T-cell (primary cell): Measurements from ENCODE around the gene COL19A1. TPM values are rescaled to one million over a fixed set of nuclear protein-coding genes. Genes with fewer than 3 reads are reported as not detected.

ENCODE experiments used
- ATAC-seq, 4 experiments: fragments of 200-7000 bp in 3 of 4; fragments of 150-1000 bp in 1 of 4; cut with Tn5 transposase; replicated peaks in 1 of 4; 1 replicate in 3 of 4; 2 replicates in 1 of 4; pipeline ENCODE4 v1.10.0; 2021; ENCODE audit warnings: moderate library complexity in 3 of 4, mild to moderate bottlenecking in 2 of 4, moderate number of reproducible peaks in 1 of 4
- CTCF ChIA-PET, 2 donors: fragments of 300-600 bp; sonication (Branson Sonifier 250); formaldehyde crosslinking; loops; one replicate each; lab custom pipeline; 2022; ENCODE audit warnings: antibody characterized with exemption in 2 of 2; lab: Charles Lee
- POLR2A ChIA-PET, 2 donors: fragments of 300-600 bp; sonication (Branson Sonifier 250); formaldehyde crosslinking; loops; one replicate each; lab custom pipeline; 2022; ENCODE audit warnings: antibody characterized with exemption in 2 of 2; lab: Charles Lee
- DNase-seq, 35 experiments: peaks; one replicate each; pipeline versions ENCODE4 v3.0.0 to v3.0.0-alpha.2; 2013 to 2023
- H3K27ac ChIP-seq: one replicate; pipeline ENCODE4 v1.5.1; 2013; ENCODE audit warnings: low read length
- H3K27me3 ChIP-seq, 2 experiments: replicated peaks in 1 of 2; 1 replicate in 1 of 2; 2 replicates in 1 of 2; pipeline versions ENCODE4 v1.6.1 to v1.7.0; 2013; ENCODE audit warnings: low read length in 1 of 2, mixed read lengths in 1 of 2; ENCODE audit not compliant: control insufficient read depth in 2 of 2, insufficient read depth in 2 of 2; ENCODE audit errors: extremely low read depth in 1 of 2
- H3K36me3 ChIP-seq, 2 donors: 1 replicate in 1 of 2; 2 replicates in 1 of 2; pipeline versions ENCODE4 v1.6.1 to v1.7.0; 2013; ENCODE audit warnings: low read length in 1 of 2; ENCODE audit not compliant: control insufficient read depth in 2 of 2, insufficient read depth in 1 of 2; ENCODE audit errors: extremely low read depth in 1 of 2
- H3K4me1 ChIP-seq, 2 experiments: 1 replicate in 1 of 2; 2 replicates in 1 of 2; pipeline versions ENCODE4 v1.6.1 to v1.7.0; 2013; ENCODE audit warnings: low read length in 2 of 2, mixed read lengths in 1 of 2; ENCODE audit not compliant: insufficient read depth in 2 of 2, control insufficient read depth in 1 of 2; ENCODE audit errors: extremely low read depth in 1 of 2
- H3K4me3 ChIP-seq, 2 donors: 1 replicate in 1 of 2; 2 replicates in 1 of 2; pipeline versions ENCODE4 v1.5.1 to v1.7.0; 2013; ENCODE audit warnings: mild to moderate bottlenecking in 2 of 2, low read length in 1 of 2, moderate library complexity in 1 of 2; ENCODE audit not compliant: control insufficient read depth in 1 of 2; ENCODE audit errors: extremely low read depth in 1 of 2
- H3K9me3 ChIP-seq: 2 replicates; pipeline ENCODE4 v1.7.0; 2013
- H3K27ac Mint-ChIP-seq, 2 donors: one replicate each; pipeline ENCODE4 v1.8.0; 2020 to 2021; ENCODE audit warnings: mild to moderate bottlenecking in 2 of 2, mixed read lengths in 2 of 2
- H3K27me3 Mint-ChIP-seq, 2 donors: one replicate each; pipeline ENCODE4 v1.8.0; 2021 to 2022; ENCODE audit warnings: mixed read lengths in 2 of 2
- H3K36me3 Mint-ChIP-seq: one replicate; pipeline ENCODE4 v1.8.0; 2021; ENCODE audit warnings: mixed read lengths
- H3K4me1 Mint-ChIP-seq, 3 donors: one replicate each; pipeline ENCODE4 v1.8.0; 2020 to 2022; ENCODE audit warnings: mixed read lengths in 3 of 3, mild to moderate bottlenecking in 1 of 3
- H3K4me3 Mint-ChIP-seq, 3 donors: one replicate each; pipeline ENCODE4 v1.8.0; 2020 to 2022; ENCODE audit warnings: mild to moderate bottlenecking in 3 of 3, mixed read lengths in 3 of 3, moderate library complexity in 3 of 3
- H3K9me3 Mint-ChIP-seq, 3 donors: one replicate each; pipeline ENCODE4 v1.8.0; 2020 to 2022; ENCODE audit warnings: mixed read lengths in 3 of 3
- WGBS: methylation state at CpG from one replicate; pipeline ENCODE4 v1.1.5; 2013; ENCODE audit warnings: missing lambda C conversion rate; ENCODE audit not compliant: insufficient coverage; 5-methylcytosine and 5-hydroxymethylcytosine counted together
- total RNA-seq, 35 experiments: library from RNA in 6 of 35; stranded (reverse) in 6 of 35; fragments of 120-200 nt in 1 of 35; gene quantifications; one replicate each; pipeline versions ENCODE4 v1.2.1 to v1.2.4 and lab custom pipeline; 2013 to 2026

The COL19A1 gene
- total RNA-seq, 5 donors from 2014 or later (not counting 1 experiment from before 2014, with no cell fraction given) = 0.42 to 2.3 (median 0.55) TPM

- Mint-ChIP-seq H3K9me3 (no peaks in the 10 kb centered on the region), H3K4me1 (peaks cover 19 to 26% (median 21%) of the 10 kb centered on the region in 3 donors), H3K27me3 (peaks cover 26 to 34% of the 10 kb centered on the region in 2 donors), H3K27ac (no peak overlapping the region), H3K36me3 (no peaks in the 10 kb centered on the region), H3K4me3 (peak overlapping the region; percentile 75 to 87 (median 83))
- Histone ChIP-seq H3K36me3 (no peaks in the 10 kb centered on the region), H3K27ac (no peak overlapping the region), H3K9me3 (no peaks in the 10 kb centered on the region), H3K27me3 (peaks cover 9 to 10% of the 10 kb centered on the region in 2 experiments), H3K4me1 (peaks cover 4 to 14% of the 10 kb centered on the region in 2 experiments), H3K4me3 (no peak overlapping the region)
- ATAC-seq = no peak
- POLR2A ChIA-PET = no interaction called here
- no peak for DNase-seq
- CTCF ChIA-PET = interaction anchor here in 1 of 2 donors (2.5 kb wide), 1 partner anchor 72 kb away, joined by 10 read pairs; the partner anchor contains the start of gene LMBRD1
- WGBS = no CpG with 5 or more reads among the region's 1 CpG
These were observed 2.0 kb downstream of the COL19A1 start for GRCh38 chr6:69868252-69868804.

- Mint-ChIP-seq H3K9me3 (no peaks in the 10 kb centered on the region), H3K4me3 (peak overlapping the region in 1 of 3 donors; percentile 18), H3K27me3 (peaks cover 28 to 37% of the 10 kb centered on the region in 2 donors), H3K27ac (no peak overlapping the region), H3K4me1 (peaks cover 19 to 26% (median 21%) of the 10 kb centered on the region in 3 donors), H3K36me3 (no peaks in the 10 kb centered on the region)
- Histone ChIP-seq H3K4me1 (peaks cover 4 to 14% of the 10 kb centered on the region in 2 experiments), H3K27me3 (peaks cover 7 to 10% of the 10 kb centered on the region in 2 experiments), H3K9me3 (no peaks in the 10 kb centered on the region), H3K36me3 (no peaks in the 10 kb centered on the region), H3K4me3 (no peak overlapping the region), H3K27ac (no peak overlapping the region)
- ATAC-seq (no peak), DNase-seq (no peak)
- POLR2A ChIA-PET = no interaction called here
- no CpG with 5 or more reads among the region's 1 CpG for WGBS
- CTCF ChIA-PET = no interaction called here
These were observed 2.6 kb downstream of the COL19A1 start for GRCh38 chr6:69868961-69869360.

GRCh38 chr6:69871107-69871506, 4.8 kb downstream of the COL19A1 start:
- H3K27me3 Mint-ChIP-seq = peaks cover 33 to 48% of the 10 kb centered on the region in 2 donors
- H3K27ac Mint-ChIP-seq = no peak overlapping the region
- POLR2A ChIA-PET = no interaction called here
- no peak overlapping the region for H3K27ac ChIP-seq
- H3K9me3 Mint-ChIP-seq = no peaks in the 10 kb centered on the region
- DNase-seq (no peak), ATAC-seq (no peak)
- H3K4me3 Mint-ChIP-seq = no peak overlapping the region
- H3K9me3 ChIP-seq = no peaks in the 10 kb centered on the region
- WGBS = no CpG with 5 or more reads among the region's 2 CpGs
- CTCF ChIA-PET = no interaction called here
- no peaks in the 10 kb centered on the region for H3K36me3 ChIP-seq
- H3K27me3 ChIP-seq = peaks cover 4 to 10% of the 10 kb centered on the region in 2 experiments
- H3K4me1 Mint-ChIP-seq = peaks cover 16 to 22% (median 18%) of the 10 kb centered on the region in 3 donors
- H3K36me3 Mint-ChIP-seq = no peaks in the 10 kb centered on the region
- no peak overlapping the region for H3K4me3 ChIP-seq
- H3K4me1 ChIP-seq = peaks cover 4 to 14% of the 10 kb centered on the region in 2 experiments

- Mint-ChIP-seq H3K4me1 (peaks cover under 1 to 4% (median 3%) of the 10 kb centered on the region in 3 donors), H3K9me3 (no peaks in the 10 kb centered on the region), H3K27ac (no peak overlapping the region), H3K4me3 (no peak overlapping the region), H3K27me3 (peaks cover 31 to 44% of the 10 kb centered on the region in 2 donors), H3K36me3 (no peaks in the 10 kb centered on the region)
- no CpG with 5 or more reads among the region's 2 CpGs for WGBS
- ATAC-seq (no peak), DNase-seq (no peak)
- Histone ChIP-seq H3K27ac (no peak overlapping the region), H3K4me1 (no peaks in the 10 kb centered on the region), H3K9me3 (no peaks in the 10 kb centered on the region), H3K27me3 (peaks cover 0 to 4% of the 10 kb centered on the region in 2 experiments), H3K36me3 (no peaks in the 10 kb centered on the region), H3K4me3 (no peak overlapping the region)
- CTCF ChIA-PET = no interaction called here
- POLR2A ChIA-PET = no interaction called here
These were observed 6.9 kb downstream of the COL19A1 start for GRCh38 chr6:69873291-69873690.

GRCh38 chr6:69875715-69876114, 9.4 kb downstream of the COL19A1 start:
- CTCF ChIA-PET = interaction anchor here (0.6 to 1.4 kb wide), 2 partner anchors 8 to 20 kb away, joined by 3 read pairs; no protein-coding TSS in a partner anchor
- Histone ChIP-seq H3K36me3 (no peaks in the 10 kb centered on the region), H3K27ac (no peak overlapping the region), H3K4me1 (no peaks in the 10 kb centered on the region), H3K27me3 (no peaks in the 10 kb centered on the region), H3K9me3 (no peaks in the 10 kb centered on the region), H3K4me3 (no peak overlapping the region)
- ATAC-seq (no peak), DNase-seq (no peak)
- POLR2A ChIA-PET = no interaction called here
- no peak overlapping the region for H3K27ac Mint-ChIP-seq
- H3K4me3 Mint-ChIP-seq = no peak overlapping the region
- peaks cover 21 to 27% of the 10 kb centered on the region in 2 donors for H3K27me3 Mint-ChIP-seq
- H3K9me3 Mint-ChIP-seq = no peaks in the 10 kb centered on the region
- H3K36me3 Mint-ChIP-seq = no peaks in the 10 kb centered on the region
- WGBS = 100% methylated on average over 1 of the region's 3 CpGs
- H3K4me1 Mint-ChIP-seq = peaks cover 0 to 2% (median 0%) of the 10 kb centered on the region in 3 donors

GRCh38 chr6:69878795-69879194, 12.4 kb downstream of the COL19A1 start:
- Histone ChIP-seq H3K27ac (no peak overlapping the region), H3K4me1 (no peaks in the 10 kb centered on the region), H3K27me3 (no peaks in the 10 kb centered on the region), H3K9me3 (no peaks in the 10 kb centered on the region), H3K36me3 (no peaks in the 10 kb centered on the region), H3K4me3 (no peak overlapping the region)
- no peak for DNase-seq
- CTCF ChIA-PET = no interaction called here
- no peak overlapping the region for H3K4me3 Mint-ChIP-seq
- peaks cover 0 to 2% (median 0%) of the 10 kb centered on the region in 3 donors for H3K4me1 Mint-ChIP-seq
- H3K9me3 Mint-ChIP-seq = no peaks in the 10 kb centered on the region
- H3K27ac Mint-ChIP-seq = peak overlapping the region in 1 of 2 donors; percentile 34
- POLR2A ChIA-PET = no interaction called here
- no peak for ATAC-seq
- peaks cover 2% of the 10 kb centered on the region for H3K36me3 Mint-ChIP-seq
- WGBS = no CpG with 5 or more reads among the region's 1 CpG
- H3K27me3 Mint-ChIP-seq = peaks cover 23 to 27% of the 10 kb centered on the region in 2 donors
